Ascending aorta (tissue), 2 donors: ENCODE results near the gene ITPKB. TPM values are rescaled to one million over a fixed set of nuclear protein-coding genes. Genes with fewer than 3 reads are reported as not detected.
"Not testable (repeated sequence)": the region's sequence is repeated elsewhere in the genome, so short reads cannot be mapped to it uniquely, and the experiment has no call there.

Experiments used
- DNase-seq, 2 donors: peaks; one replicate each; pipeline ENCODE4 v3.0.0-alpha.2; 2019; ENCODE audit warnings: low spot score in 2 of 2
- H3K27ac ChIP-seq, 2 donors: fragments of 200-600 bp; sonication (generic); one replicate each; pipeline ENCODE4 v1.5.1; 2016 to 2017; ENCODE audit warnings: mild to moderate bottlenecking in 1 of 2
- H3K27me3 ChIP-seq: fragments of 200-600 bp; sonication (generic); one replicate; pipeline ENCODE4 v1.5.1; 2017
- H3K36me3 ChIP-seq, 2 donors: fragments of 200-600 bp; sonication (generic); one replicate each; pipeline ENCODE4 v1.5.1; 2016
- H3K4me1 ChIP-seq, 2 donors: fragments of 200-600 bp; sonication (generic); one replicate each; pipeline ENCODE4 v1.5.1; 2016 to 2017; ENCODE audit warnings: mild to moderate bottlenecking in 1 of 2
- H3K4me3 ChIP-seq, 2 donors: fragments of 200-600 bp; sonication (generic); one replicate each; pipeline ENCODE4 v1.5.1; 2016 to 2017; ENCODE audit warnings: mild to moderate bottlenecking in 1 of 2
- H3K9me3 ChIP-seq, 2 donors: fragments of 200-600 bp; sonication (generic); one replicate each; pipeline ENCODE4 v1.5.1; 2016
- CTCF ChIP-seq, 3 experiments: fragments of 200-600 bp in 2 of 3; fragments of 450-650 bp in 1 of 3; sonication (generic) in 2 of 3; IDR thresholded peaks; one replicate each; pipeline ENCODE4 v1.5.1; 2016 to 2019; ENCODE audit warnings: antibody characterized with exemption in 3 of 3, mild to moderate bottlenecking in 1 of 3, moderate library complexity in 1 of 3
- intact Hi-C: fragments of 100-400 bp; cut with DNase I; formaldehyde crosslinking; loops from one replicate; pipeline ENCODE4 v1.15.1; 2023
- total RNA-seq: library from RNA; depleted of rRNA; stranded (reverse); fragments of >200 nt; gene quantifications from one replicate; pipeline ENCODE4 v1.1.0, GENCODE V29; 2016

Gene ITPKB
- total RNA-seq, 1 donor from 2014 or later, result 27.5 TPM

- no peak for TF ChIP-seq CTCF (IDR thresholded peaks at IDR 0.05)
- no peaks in the 10 kb centered on the region for H3K36me3 ChIP-seq
- H3K27ac ChIP-seq, result no peak overlapping the region
- H3K4me3 ChIP-seq, result no peak overlapping the region
- H3K4me1 ChIP-seq, result peaks cover 0 to 2% of the 10 kb centered on the region in 2 donors
- DNase-seq, result no peak
- no peaks in the 10 kb centered on the region for H3K27me3 ChIP-seq
- intact Hi-C loops, result no loop called here
- no peaks in the 10 kb centered on the region for H3K9me3 ChIP-seq
These were observed 37.9 kb upstream of the ITPKB start for GRCh38 chr1:226776975-226777374.

DNA sequence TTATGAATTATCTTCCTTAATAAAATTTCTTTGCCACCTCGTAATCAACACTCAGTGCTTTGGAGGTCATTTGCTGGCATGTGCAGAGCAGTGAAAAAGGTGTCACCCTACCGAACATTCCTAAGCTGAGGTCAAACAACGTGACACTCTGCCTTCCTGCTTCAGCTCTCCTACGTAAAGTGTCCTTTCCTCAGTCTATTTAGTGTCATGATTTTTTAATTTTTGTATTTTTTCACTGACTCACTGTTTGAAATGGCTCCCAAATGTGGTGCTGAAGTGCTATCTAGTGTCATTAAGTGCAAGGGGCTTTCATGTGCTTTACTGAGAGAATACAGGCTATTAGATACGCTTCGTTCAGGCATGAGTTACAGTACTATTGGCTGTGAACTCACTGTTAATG, 37.0 kb upstream of the ITPKB start:
- TF ChIP-seq CTCF (IDR thresholded peaks at IDR 0.05), result no peak
- Histone ChIP-seq H3K4me3 (no peak overlapping the region), H3K27ac (no peak overlapping the region), H3K9me3 (no peaks in the 10 kb centered on the region), H3K4me1 (peaks cover 0 to 2% of the 10 kb centered on the region in 2 donors), H3K36me3 (no peaks in the 10 kb centered on the region), H3K27me3 (no peaks in the 10 kb centered on the region)
- DNase-seq, result no peak
- intact Hi-C loops, result no loop called here

DNA sequence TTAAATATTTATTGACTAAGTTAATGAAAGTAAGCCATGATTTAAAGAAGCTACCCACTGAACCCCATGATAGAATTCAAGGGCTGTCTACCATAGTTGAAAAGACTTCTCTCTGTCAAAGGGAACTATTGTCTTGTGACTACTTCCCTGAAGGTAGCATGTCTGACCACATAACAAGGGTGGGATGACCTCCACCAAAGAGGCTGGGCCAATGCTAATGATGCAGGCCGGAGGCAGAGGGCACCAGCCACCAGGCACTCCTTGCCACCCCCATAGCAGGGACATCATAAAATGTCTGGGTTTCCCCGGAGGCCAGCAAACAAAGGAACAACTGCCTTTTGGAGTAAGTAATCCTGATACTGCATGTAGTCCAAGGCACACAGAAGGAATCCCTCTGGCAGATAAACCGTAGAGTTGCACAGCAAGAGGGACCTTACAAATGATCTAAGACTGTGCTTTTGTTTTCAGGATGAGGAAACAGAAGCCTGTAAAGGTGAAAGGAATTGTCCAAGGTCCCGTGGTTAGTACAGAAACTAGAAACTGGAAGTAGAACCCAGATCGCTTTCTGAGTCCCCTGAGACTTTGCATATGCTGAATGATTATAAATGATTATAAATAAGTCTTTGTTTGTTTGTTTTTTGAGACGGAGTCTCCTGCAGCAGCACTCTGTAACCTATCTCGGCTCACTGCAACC, 33.5 kb upstream of the ITPKB start:
- no peak overlapping the region for H3K4me3 ChIP-seq
- DNase-seq, result no peak
- intact Hi-C loops, result no loop called here
- H3K27me3 ChIP-seq, result no peaks in the 10 kb centered on the region
- H3K27ac ChIP-seq, result no peak overlapping the region
- no peaks in the 10 kb centered on the region for H3K36me3 ChIP-seq
- H3K4me1 ChIP-seq, result no peaks in the 10 kb centered on the region
- TF ChIP-seq CTCF (IDR thresholded peaks at IDR 0.05), result no peak
- H3K9me3 ChIP-seq, result no peaks in the 10 kb centered on the region

GRCh38 chr1:226767170-226767569, 28.1 kb upstream of the ITPKB start:
- H3K4me3 ChIP-seq, H3K27ac ChIP-seq, H3K27me3 ChIP-seq, H3K9me3 ChIP-seq, DNase-seq, H3K4me1 ChIP-seq, intact Hi-C loops, H3K36me3 ChIP-seq: not testable (repeated sequence)

DNA sequence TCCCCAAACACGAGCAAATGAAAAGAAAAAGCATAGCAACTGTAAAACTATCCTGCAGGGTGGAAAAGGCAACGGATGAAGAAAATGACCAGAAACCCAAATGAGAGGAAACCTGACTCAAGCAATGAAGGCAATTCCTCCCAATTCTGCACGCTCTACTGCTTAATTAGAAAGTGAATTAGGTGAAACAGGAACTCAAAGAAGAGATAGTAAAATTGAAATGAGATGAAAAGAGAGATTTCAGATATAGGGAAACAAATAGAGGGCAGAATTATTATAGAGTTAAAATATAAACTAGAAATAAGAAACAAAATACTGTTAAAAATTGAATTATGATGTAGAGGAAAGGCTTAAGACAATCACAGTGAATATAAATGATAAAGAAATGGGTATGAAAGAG, 27.5 kb upstream of the ITPKB start:
- TF ChIP-seq CTCF (IDR thresholded peaks at IDR 0.05), result no peak
- no peaks in the 10 kb centered on the region for H3K27me3 ChIP-seq
- intact Hi-C loops, result no loop called here

GRCh38 chr1:226764533-226764932, 25.5 kb upstream of the ITPKB start:
- TF ChIP-seq CTCF (IDR thresholded peaks at IDR 0.05), result no peak
- H3K36me3 ChIP-seq, result no peaks in the 10 kb centered on the region
- no peaks in the 10 kb centered on the region for H3K4me1 ChIP-seq
- no peaks in the 10 kb centered on the region for H3K9me3 ChIP-seq
- no peak for DNase-seq
- H3K27ac ChIP-seq, result no peak overlapping the region
- no peak overlapping the region for H3K4me3 ChIP-seq
- intact Hi-C loops, result no loop called here
- no peaks in the 10 kb centered on the region for H3K27me3 ChIP-seq

More for the DNA sequence above, 27.5 kb upstream of the ITPKB start:
- H3K4me3 ChIP-seq, result no peak overlapping the region
- no peaks in the 10 kb centered on the region for H3K36me3 ChIP-seq
- no peaks in the 10 kb centered on the region for H3K9me3 ChIP-seq
- H3K27ac ChIP-seq, result no peak overlapping the region
- no peaks in the 10 kb centered on the region for H3K4me1 ChIP-seq
- no peak for DNase-seq
